H9 (cell line): ENCODE results near the gene ZNF668. TPM values are rescaled to one million over a fixed set of nuclear protein-coding genes. Genes with fewer than 3 reads are reported as not detected.
A peak's percentile ranks its signal among the peaks of the same experiment; 100 is the strongest.

ENCODE experiments used
- DNase-seq: peaks from one replicate; pipeline ENCODE4 v3.0.0-alpha.2; 2017
- H2AFZ ChIP-seq: one replicate; pipeline ENCODE4 v1.6.1; 2013; ENCODE audit warnings: mild to moderate bottlenecking, low read length, control low read depth, moderate library complexity
- H2AK5ac ChIP-seq: 2 replicates; pipeline ENCODE4 v1.6.1; 2013; ENCODE audit warnings: low read length, control low read depth, mixed read lengths; ENCODE audit not compliant: insufficient read length
- H2BK120ac ChIP-seq: one replicate; pipeline ENCODE4 v1.6.1; 2013; ENCODE audit warnings: low read depth, mild to moderate bottlenecking, low read length, control low read depth, inconsistent platforms; ENCODE audit not compliant: poor library complexity, severe bottlenecking
- H2BK12ac ChIP-seq: 2 replicates; pipeline ENCODE4 v1.6.1; 2013; ENCODE audit warnings: low read length, control low read depth, mixed read lengths, low read depth; ENCODE audit not compliant: insufficient read length
- H2BK15ac ChIP-seq: 2 replicates; pipeline ENCODE4 v1.6.1; 2013; ENCODE audit warnings: low read depth, low read length, control low read depth
- H2BK20ac ChIP-seq: one replicate; pipeline ENCODE4 v1.6.1; 2013; ENCODE audit warnings: low read depth, mild to moderate bottlenecking, low read length, control low read depth, inconsistent platforms; ENCODE audit not compliant: poor library complexity, severe bottlenecking
- H2BK5ac ChIP-seq: 2 replicates; pipeline ENCODE4 v1.6.1; 2013; ENCODE audit warnings: low read length, control low read depth, mixed read lengths; ENCODE audit not compliant: insufficient read length
- H3K14ac ChIP-seq: 2 replicates; pipeline ENCODE4 v1.6.1; 2013; ENCODE audit warnings: low read length, control low read depth; ENCODE audit not compliant: insufficient read depth
- H3K18ac ChIP-seq: 2 replicates; pipeline ENCODE4 v1.6.1; 2013; ENCODE audit warnings: low read depth, mild to moderate bottlenecking, mixed read lengths, low read length, control low read depth; ENCODE audit not compliant: insufficient read length
- H3K23ac ChIP-seq: 2 replicates; pipeline ENCODE4 v1.6.1; 2013; ENCODE audit warnings: low read length, control low read depth, mixed read lengths, low read depth; ENCODE audit not compliant: insufficient read length
- H3K23me2 ChIP-seq: 2 replicates; pipeline ENCODE4 v1.6.1; 2013; ENCODE audit warnings: low read depth, mild to moderate bottlenecking, mixed read lengths, low read length, control low read depth; ENCODE audit not compliant: insufficient read length, poor library complexity, severe bottlenecking
- H3K27ac ChIP-seq: 2 replicates; pipeline ENCODE4 v1.5.1; 2013; ENCODE audit warnings: low read length, control low read depth, mixed read lengths, low read depth; ENCODE audit not compliant: insufficient read length
- H3K27me3 ChIP-seq: 2 replicates; pipeline ENCODE4 v1.6.1; 2013; ENCODE audit warnings: low read length, control low read depth, inconsistent platforms; ENCODE audit not compliant: insufficient read depth
- H3K4ac ChIP-seq: 2 replicates; pipeline ENCODE4 v1.6.1; 2013; ENCODE audit warnings: low read depth, mild to moderate bottlenecking, control low read depth, inconsistent platforms, low read length, moderate library complexity
- H3K4me1 ChIP-seq: 2 replicates; pipeline ENCODE4 v1.6.1; 2013; ENCODE audit warnings: low read length, control low read depth, inconsistent platforms; ENCODE audit not compliant: insufficient read depth
- H3K4me2 ChIP-seq: 2 replicates; pipeline ENCODE4 v1.6.1; 2013; ENCODE audit warnings: low read length, control low read depth, mixed read lengths; ENCODE audit not compliant: insufficient read length, insufficient read depth
- H3K56ac ChIP-seq: 2 replicates; pipeline ENCODE4 v1.6.1; 2013; ENCODE audit warnings: low read depth, mild to moderate bottlenecking, mixed read lengths, low read length, control low read depth; ENCODE audit not compliant: insufficient read length
- H3K79me1 ChIP-seq: 2 replicates; pipeline ENCODE4 v1.6.1; 2013; ENCODE audit warnings: low read depth, mild to moderate bottlenecking, moderate library complexity, low read length, control low read depth, inconsistent platforms; ENCODE audit not compliant: insufficient read depth, poor library complexity, severe bottlenecking
- H3K79me2 ChIP-seq: 2 replicates; pipeline ENCODE4 v1.6.1; 2013; ENCODE audit warnings: low read length, control low read depth, inconsistent platforms; ENCODE audit not compliant: insufficient read depth
- H3K9ac ChIP-seq: 2 replicates; pipeline ENCODE4 v1.6.1; 2013; ENCODE audit warnings: low read length, control low read depth, mixed read lengths; ENCODE audit not compliant: insufficient read length; ENCODE audit errors: extremely low read depth
- H3K9me3 ChIP-seq: one replicate; pipeline ENCODE4 v1.6.1; 2013; ENCODE audit warnings: low read depth, low read length, inconsistent platforms; ENCODE audit not compliant: control insufficient read depth
- H3T11ph ChIP-seq: one replicate; pipeline ENCODE4 v1.6.1; 2013; ENCODE audit warnings: mild to moderate bottlenecking, low read length, control low read depth, inconsistent platforms
- H4K20me1 ChIP-seq: one replicate; pipeline ENCODE4 v1.6.1; 2013; ENCODE audit not compliant: control insufficient read depth, insufficient read length, insufficient read depth
- H4K5ac ChIP-seq: 2 replicates; pipeline ENCODE4 v1.6.1; 2013; ENCODE audit warnings: low read depth, mild to moderate bottlenecking, mixed read lengths, low read length, control low read depth; ENCODE audit not compliant: insufficient read length
- H4K8ac ChIP-seq: replicated peaks from 2 replicates; pipeline ENCODE4 v1.6.1; 2013; ENCODE audit warnings: low read length, control low read depth, mixed read lengths, low read depth; ENCODE audit not compliant: insufficient read length
- H4K91ac ChIP-seq: 2 replicates; pipeline ENCODE4 v1.6.1; 2013; ENCODE audit warnings: low read depth, mild to moderate bottlenecking, moderate library complexity, mixed read lengths, low read length, control low read depth; ENCODE audit not compliant: insufficient read length
- H3K27ac Mint-ChIP-seq, 3 experiments: 2 replicates in 2 of 3; 3 replicates in 1 of 3; pipeline ENCODE4 v1.8.0; 2020 to 2021; ENCODE audit warnings: mixed read lengths in 3 of 3, mild to moderate bottlenecking in 1 of 3, moderate library complexity in 1 of 3
- H3K27me3 Mint-ChIP-seq: 2 replicates; pipeline ENCODE4 v1.8.0; 2021; ENCODE audit warnings: low read depth, mild to moderate bottlenecking, moderate library complexity, mixed read lengths
- H3K36me3 Mint-ChIP-seq, 3 experiments: 2 replicates in 2 of 3; 3 replicates in 1 of 3; pipeline ENCODE4 v1.8.0; 2020 to 2021; ENCODE audit warnings: low read depth in 3 of 3, mixed read lengths in 3 of 3; ENCODE audit not compliant: insufficient read depth in 1 of 3
- H3K4me1 Mint-ChIP-seq, 2 experiments: 2 replicates each; pipeline ENCODE4 v1.8.0; 2020; ENCODE audit warnings: mixed read lengths in 2 of 2
- H3K4me3 Mint-ChIP-seq, 2 experiments: 2 replicates in 1 of 2; 3 replicates in 1 of 2; pipeline ENCODE4 v1.8.0; 2020 to 2021; ENCODE audit warnings: mild to moderate bottlenecking in 2 of 2, mixed read lengths in 2 of 2, moderate library complexity in 1 of 2
- H3K9me3 Mint-ChIP-seq, 2 experiments: 2 replicates in 1 of 2; 3 replicates in 1 of 2; pipeline ENCODE4 v1.8.0; 2020; ENCODE audit warnings: mild to moderate bottlenecking in 2 of 2, mixed read lengths in 2 of 2, moderate library complexity in 1 of 2
- CTCF ChIP-seq: fragments of 200-600 bp; sonication (generic); conservative IDR thresholded peaks from 3 replicates; pipeline ENCODE4 v1.8.0; 2021; ENCODE audit warnings: antibody characterized with exemption, mild to moderate bottlenecking
- WGBS: extraction: QIAGEN DNeasy Blood & Tissue Kit; methylation state at CpG from one replicate; pipeline ENCODE4 v1.1.7; 2013; ENCODE audit warnings: missing lambda C conversion rate, low lambda C conversion rate, mixed read lengths; ENCODE audit not compliant: insufficient read length; ENCODE audit errors: extremely low coverage; 5-methylcytosine and 5-hydroxymethylcytosine counted together
- total RNA-seq: library from RNA; stranded (reverse); gene quantifications from 2 replicates; pipeline ENCODE4 v1.2.1, GENCODE V29; 2021

Gene ZNF668
- total RNA-seq, 1 experiment from 2014 or later: 18.6 TPM

DNA sequence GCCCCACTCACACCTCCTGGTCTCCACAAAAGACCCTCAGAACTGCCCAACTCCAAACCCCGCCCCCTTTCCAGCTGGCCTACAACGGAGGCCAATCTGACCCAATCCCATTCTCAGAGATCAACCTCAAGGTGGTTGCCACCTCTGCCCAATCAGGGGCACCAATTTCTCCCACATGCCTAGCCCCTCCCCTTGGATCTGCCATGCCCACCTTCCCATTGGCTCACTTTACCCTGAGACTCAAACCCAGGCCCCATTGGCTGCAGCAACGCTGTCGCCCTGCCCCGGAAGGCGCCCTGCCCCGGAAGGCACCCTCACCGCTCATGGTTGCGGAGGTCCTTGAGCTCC, 10.6 kb downstream of the ZNF668 start:
- Histone ChIP-seq H2AK5ac (no peak overlapping the region), H3K23me2 (no peaks in the 10 kb centered on the region), H2AFZ (no peak overlapping the region), H2BK120ac (no peak overlapping the region), H3K14ac (no peak overlapping the region), H3K4ac (no peak overlapping the region), H3K79me1 (peaks cover 4% of the 10 kb centered on the region), H4K5ac (no peak overlapping the region), H3K79me2 (peaks cover 7% of the 10 kb centered on the region; the same call in 1 of the 2 replicates), H3K9me3 (no peaks in the 10 kb centered on the region), H2BK5ac (no peak overlapping the region), H3K9ac (no peak overlapping the region), H3K4me2 (no peak overlapping the region), H3K27ac (no peak overlapping the region), H2BK20ac (no peak overlapping the region), H3K23ac (no peak overlapping the region), H4K8ac (no peak overlapping the region), H3T11ph (no peak overlapping the region), H4K20me1 (no peaks in the 10 kb centered on the region), H3K4me1 (no peaks in the 10 kb centered on the region), H3K18ac (no peak overlapping the region), H3K56ac (no peak overlapping the region), H2BK12ac (no peak overlapping the region), H4K91ac (no peak overlapping the region), H2BK15ac (no peak overlapping the region), H3K27me3 (no peaks in the 10 kb centered on the region)
- Mint-ChIP-seq H3K36me3 (peaks cover 22 to 51% (median 40%) of the 10 kb centered on the region in 3 experiments), H3K27ac (peak overlapping the region in 2 of 3 experiments; percentile 23 to 39; a peak in 1 of 7 replicates), H3K4me1 (no peaks in the 10 kb centered on the region), H3K27me3 (no peaks in the 10 kb centered on the region), H3K4me3 (no peak overlapping the region), H3K9me3 (no peaks in the 10 kb centered on the region)
- no peak for TF ChIP-seq CTCF
- WGBS: no CpG with 5 or more reads among the region's 9 CpGs
- peak; percentile 55 for DNase-seq
